ENCODE results near the gene ZSWIM3. TPM values are rescaled to one million over a fixed set of nuclear protein-coding genes. Genes with fewer than 3 reads are reported as not detected.
A peak's percentile ranks its signal among the peaks of the same experiment; 100 is the strongest.

ZSWIM3 gene
- total and polyA plus RNA-seq, 2 of the 13 experiments (the other 11 are each of a cell fraction or from before 2014, with no cell fraction given) = 5.2 to 5.8 TPM

GRCh38 chr20:45812157-45813005 lies 45.0 kb upstream of the ZSWIM3 start, which contains the start of gene UBE2C (continued):
- TF ChIP-seq, protein P1, sequence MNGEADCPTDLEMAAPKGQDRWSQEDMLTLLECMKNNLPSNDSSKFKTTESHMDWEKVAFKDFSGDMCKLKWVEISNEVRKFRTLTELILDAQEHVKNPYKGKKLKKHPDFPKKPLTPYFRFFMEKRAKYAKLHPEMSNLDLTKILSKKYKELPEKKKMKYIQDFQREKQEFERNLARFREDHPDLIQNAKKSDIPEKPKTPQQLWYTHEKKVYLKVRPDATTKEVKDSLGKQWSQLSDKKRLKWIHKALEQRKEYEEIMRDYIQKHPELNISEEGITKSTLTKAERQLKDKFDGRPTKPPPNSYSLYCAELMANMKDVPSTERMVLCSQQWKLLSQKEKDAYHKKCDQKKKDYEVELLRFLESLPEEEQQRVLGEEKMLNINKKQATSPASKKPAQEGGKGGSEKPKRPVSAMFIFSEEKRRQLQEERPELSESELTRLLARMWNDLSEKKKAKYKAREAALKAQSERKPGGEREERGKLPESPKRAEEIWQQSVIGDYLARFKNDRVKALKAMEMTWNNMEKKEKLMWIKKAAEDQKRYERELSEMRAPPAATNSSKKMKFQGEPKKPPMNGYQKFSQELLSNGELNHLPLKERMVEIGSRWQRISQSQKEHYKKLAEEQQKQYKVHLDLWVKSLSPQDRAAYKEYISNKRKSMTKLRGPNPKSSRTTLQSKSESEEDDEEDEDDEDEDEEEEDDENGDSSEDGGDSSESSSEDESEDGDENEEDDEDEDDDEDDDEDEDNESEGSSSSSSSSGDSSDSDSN (CRISPR knock-in tag; IDR thresholded peaks at IDR 0.05) = no peak; the same call in 1 of the 2 replicates
- TF ChIP-seq ZNF430 (CRISPR knock-in tag; IDR thresholded peaks at IDR 0.05) (no peak; the same call in 1 of the 2 replicates), ZNF331 (CRISPR knock-in tag; IDR thresholded peaks at IDR 0.05) (no peak), AHR (CRISPR knock-in tag; IDR thresholded peaks at IDR 0.05) (no peak), KDM3A (CRISPR knock-in tag; IDR thresholded peaks at IDR 0.05; ENCODE audit: low read depth) (peak; percentile 12; the same call in 1 of the 2 replicates), SIX1 (CRISPR knock-in tag; IDR thresholded peaks at IDR 0.05; ENCODE audit: borderline replicate concordance) (no peak), ZNF10 (CRISPR knock-in tag; IDR thresholded peaks at IDR 0.05; ENCODE audit: borderline replicate concordance, low read depth) (no peak), SNRNP70 (IDR thresholded peaks at IDR 0.05; ENCODE audit: low read depth, low read length) (no peak), NKX3-1 (CRISPR knock-in tag; IDR thresholded peaks at IDR 0.05) (0 out of 2 replicates have a peak, but pooled peaks have one; percentile 9), JARID2 (CRISPR knock-in tag; IDR thresholded peaks at IDR 0.05; ENCODE audit: insufficient replicate concordance) (no peak), ZNF251 (CRISPR knock-in tag; IDR thresholded peaks at IDR 0.05) (no peak), MAFK (conservative IDR thresholded peaks at IDR 0.05 in 1 of 2, IDR thresholded peaks at IDR 0.05 in 1 of 2; ENCODE audit: low read length in 2 of 2) (no peak), ZNF232 (CRISPR knock-in tag; IDR thresholded peaks at IDR 0.05; ENCODE audit: borderline replicate concordance) (0 out of 2 replicates have a peak, but pooled peaks have one; percentile 32), ZFP91 (CRISPR knock-in tag; IDR thresholded peaks at IDR 0.05; ENCODE audit: borderline replicate concordance) (peak; percentile 94), ZNF333 (CRISPR knock-in tag; IDR thresholded peaks at IDR 0.05; ENCODE audit: borderline replicate concordance) (0 out of 2 replicates have a peak, but pooled peaks have one; percentile 32)
- TF ChIP-seq, protein P2, sequence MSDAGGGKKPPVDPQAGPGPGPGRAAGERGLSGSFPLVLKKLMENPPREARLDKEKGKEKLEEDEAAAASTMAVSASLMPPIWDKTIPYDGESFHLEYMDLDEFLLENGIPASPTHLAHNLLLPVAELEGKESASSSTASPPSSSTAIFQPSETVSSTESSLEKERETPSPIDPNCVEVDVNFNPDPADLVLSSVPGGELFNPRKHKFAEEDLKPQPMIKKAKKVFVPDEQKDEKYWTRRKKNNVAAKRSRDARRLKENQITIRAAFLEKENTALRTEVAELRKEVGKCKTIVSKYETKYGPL (CRISPR knock-in tag; IDR thresholded peaks at IDR 0.05) = no peak
- TF ChIP-seq, protein P3, sequence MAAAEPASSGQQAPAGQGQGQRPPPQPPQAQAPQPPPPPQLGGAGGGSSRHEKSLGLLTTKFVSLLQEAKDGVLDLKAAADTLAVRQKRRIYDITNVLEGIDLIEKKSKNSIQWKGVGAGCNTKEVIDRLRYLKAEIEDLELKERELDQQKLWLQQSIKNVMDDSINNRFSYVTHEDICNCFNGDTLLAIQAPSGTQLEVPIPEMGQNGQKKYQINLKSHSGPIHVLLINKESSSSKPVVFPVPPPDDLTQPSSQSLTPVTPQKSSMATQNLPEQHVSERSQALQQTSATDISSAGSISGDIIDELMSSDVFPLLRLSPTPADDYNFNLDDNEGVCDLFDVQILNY (CRISPR knock-in tag; conservative IDR thresholded peaks at IDR 0.05) = peak; percentile 93
- TF ChIP-seq, protein P4, sequence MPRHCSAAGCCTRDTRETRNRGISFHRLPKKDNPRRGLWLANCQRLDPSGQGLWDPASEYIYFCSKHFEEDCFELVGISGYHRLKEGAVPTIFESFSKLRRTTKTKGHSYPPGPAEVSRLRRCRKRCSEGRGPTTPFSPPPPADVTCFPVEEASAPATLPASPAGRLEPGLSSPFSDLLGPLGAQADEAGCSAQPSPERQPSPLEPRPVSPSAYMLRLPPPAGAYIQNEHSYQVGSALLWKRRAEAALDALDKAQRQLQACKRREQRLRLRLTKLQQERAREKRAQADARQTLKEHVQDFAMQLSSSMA (CRISPR knock-in tag; IDR thresholded peaks at IDR 0.05) = peak; percentile 48
- TF ChIP-seq, protein P5, sequence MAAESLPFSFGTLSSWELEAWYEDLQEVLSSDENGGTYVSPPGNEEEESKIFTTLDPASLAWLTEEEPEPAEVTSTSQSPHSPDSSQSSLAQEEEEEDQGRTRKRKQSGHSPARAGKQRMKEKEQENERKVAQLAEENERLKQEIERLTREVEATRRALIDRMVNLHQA (CRISPR knock-in tag; IDR thresholded peaks at IDR 0.05) = no peak
- TF ChIP-seq, protein P6, sequence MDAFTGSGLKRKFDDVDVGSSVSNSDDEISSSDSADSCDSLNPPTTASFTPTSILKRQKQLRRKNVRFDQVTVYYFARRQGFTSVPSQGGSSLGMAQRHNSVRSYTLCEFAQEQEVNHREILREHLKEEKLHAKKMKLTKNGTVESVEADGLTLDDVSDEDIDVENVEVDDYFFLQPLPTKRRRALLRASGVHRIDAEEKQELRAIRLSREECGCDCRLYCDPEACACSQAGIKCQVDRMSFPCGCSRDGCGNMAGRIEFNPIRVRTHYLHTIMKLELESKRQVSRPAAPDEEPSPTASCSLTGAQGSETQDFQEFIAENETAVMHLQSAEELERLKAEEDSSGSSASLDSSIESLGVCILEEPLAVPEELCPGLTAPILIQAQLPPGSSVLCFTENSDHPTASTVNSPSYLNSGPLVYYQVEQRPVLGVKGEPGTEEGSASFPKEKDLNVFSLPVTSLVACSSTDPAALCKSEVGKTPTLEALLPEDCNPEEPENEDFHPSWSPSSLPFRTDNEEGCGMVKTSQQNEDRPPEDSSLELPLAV (CRISPR knock-in tag; conservative IDR thresholded peaks at IDR 0.05; ENCODE audit: low read depth) = 0 out of 2 replicates have a peak, but pooled peaks have one; percentile 34

All from HepG2 (cell line).